SK-N-SH (cell line): ENCODE measurements around the gene SEC11A. TPM values are rescaled to one million over a fixed set of nuclear protein-coding genes. Genes with fewer than 3 reads are reported as not detected.

Experiments used
- CTCF ChIA-PET: fragments of 300-600, 350-600 bp; formaldehyde crosslinking; extraction: SDS; loops from one replicate; lab custom pipeline; 2021; lab: Yijun Ruan, JAX
- POLR2A ChIA-PET: fragments of 350-600 bp; sonication (Branson Sonifier 250); formaldehyde crosslinking; extraction: SDS; loops from one replicate; lab custom pipeline; 2020; ENCODE audit warnings: antibody characterized with exemption, inconsistent platforms; lab: Yijun Ruan, JAX
- DNase-seq: peaks from one replicate; pipeline ENCODE4 v3.0.0; 2012
- H2AFZ ChIP-seq: fragments of 200-600 bp; sonication (generic); 2 replicates; pipeline ENCODE4 v1.8.1; 2016; ENCODE audit warnings: antibody characterized with exemption, mild to moderate bottlenecking, low read depth
- H3F3A ChIP-seq: fragments of 200-600 bp; sonication (generic); replicated peaks from 2 replicates; pipeline ENCODE3; 2016; ENCODE audit warnings: antibody characterized with exemption, mild to moderate bottlenecking; ENCODE audit not compliant: insufficient read depth
- H3K27ac ChIP-seq, 2 experiments: fragments of 200-500 bp in 1 of 2; fragments of 200-600 bp in 1 of 2; sonication (Bioruptor generic) in 1 of 2; sonication (generic), shearing (Covaris generic) in 1 of 2; 2 replicates each; pipeline versions ENCODE4 v1.5.1 to v1.6.1; 2014 to 2016; ENCODE audit warnings: low read depth in 2 of 2, inconsistent platforms in 1 of 2, low read length in 1 of 2, mild to moderate bottlenecking in 1 of 2, mixed read lengths in 1 of 2
- H3K27me3 ChIP-seq: fragments of 200-600 bp; sonication (generic), shearing (Covaris generic); 2 replicates; pipeline ENCODE4 v1.6.1; 2016; ENCODE audit warnings: mixed run types; ENCODE audit not compliant: insufficient read depth
- H3K36me3 ChIP-seq, 2 experiments: fragments of 200-500 bp in 1 of 2; fragments of 200-600 bp in 1 of 2; sonication (Bioruptor generic) in 1 of 2; sonication (generic) in 1 of 2; replicated peaks in 1 of 2; 2 replicates each; pipeline versions ENCODE3 to v1.5.1; 2014 to 2016; ENCODE audit warnings: low read length in 1 of 2, mild to moderate bottlenecking in 1 of 2; ENCODE audit not compliant: insufficient read depth in 2 of 2, control insufficient read depth in 1 of 2
- H3K4me1 ChIP-seq, 2 experiments: fragments of 200-500 bp in 1 of 2; fragments of 200-600 bp in 1 of 2; sonication (Bioruptor generic) in 1 of 2; sonication (generic), shearing (Covaris generic) in 1 of 2; 2 replicates each; pipeline versions ENCODE4 v1.5.1 to v1.6.1; 2014 to 2016; ENCODE audit warnings: low read depth in 1 of 2, low read length in 1 of 2, mixed run types in 1 of 2; ENCODE audit not compliant: insufficient read depth in 2 of 2, control insufficient read depth in 1 of 2
- H3K4me2 ChIP-seq: fragments of 200-600 bp; sonication (generic), shearing (Covaris generic); 2 replicates; pipeline ENCODE4 v1.6.1; 2017; ENCODE audit warnings: mixed run types
- H3K4me3 ChIP-seq, 2 experiments: fragments of 200-500 bp in 1 of 2; fragments of 200-600 bp in 1 of 2; sonication (Bioruptor generic) in 1 of 2; sonication (generic), shearing (Covaris generic) in 1 of 2; 2 replicates each; pipeline versions ENCODE4 v1.5.1 to v1.8.1; 2014 to 2016; ENCODE audit warnings: low read depth in 2 of 2, inconsistent platforms in 1 of 2, low read length in 1 of 2, mild to moderate bottlenecking in 1 of 2, mixed read lengths in 1 of 2, moderate library complexity in 1 of 2
- H3K79me2 ChIP-seq: fragments of 200-600 bp; sonication (generic); 2 replicates; pipeline ENCODE4 v1.8.1; 2017; ENCODE audit warnings: mild to moderate bottlenecking; ENCODE audit not compliant: insufficient read depth
- H3K9ac ChIP-seq: fragments of 200-600 bp; sonication (generic); 2 replicates; pipeline ENCODE4 v1.6.1; 2017; ENCODE audit warnings: mixed run types
- H3K9me2 ChIP-seq: fragments of 200-600 bp; sonication (generic); 2 replicates; pipeline ENCODE4 v1.6.1; 2017; ENCODE audit warnings: mixed run types
- H3K9me3 ChIP-seq: fragments of 200-600 bp; sonication (generic); 2 replicates; pipeline ENCODE4 v1.6.1; 2017; ENCODE audit warnings: mixed run types, mild to moderate bottlenecking, moderate library complexity
- H4K20me1 ChIP-seq: fragments of 200-600 bp; sonication (generic); 2 replicates; pipeline ENCODE4 v1.6.1; 2017; ENCODE audit warnings: mild to moderate bottlenecking, mixed run types; ENCODE audit not compliant: insufficient read depth
- FOXM1 ChIP-seq: IDR thresholded peaks from 2 replicates; pipeline ENCODE4 v1.4.0; 2012; ENCODE audit warnings: low read depth, mild to moderate bottlenecking
- GABPA ChIP-seq: IDR thresholded peaks from 2 replicates; pipeline ENCODE4 v1.4.0; 2012; ENCODE audit warnings: low read depth, mild to moderate bottlenecking
- GATA2 ChIP-seq: sonication (generic); formaldehyde crosslinking; IDR thresholded peaks from 2 replicates; pipeline ENCODE4 v1.5.0; 2020; ENCODE audit warnings: mild to moderate bottlenecking, missing genetic modification reagents
- MAX ChIP-seq: IDR thresholded peaks from 2 replicates; pipeline ENCODE4 v1.4.0; 2012; ENCODE audit warnings: low read depth
- MXI1 ChIP-seq: IDR thresholded peaks from 2 replicates; pipeline ENCODE4 v1.6.1; 2012; ENCODE audit warnings: mild to moderate bottlenecking, low read depth, low read length, improper control_type of control experiment
- PBX3 ChIP-seq: IDR thresholded peaks from 2 replicates; pipeline ENCODE4; 2012
- RAD21 ChIP-seq: IDR thresholded peaks from 2 replicates; pipeline ENCODE4 v1.6.1; 2012; ENCODE audit warnings: mild to moderate bottlenecking, low read length
- RFX5 ChIP-seq: IDR thresholded peaks from 2 replicates; pipeline ENCODE4 v1.6.1; 2012; ENCODE audit warnings: mild to moderate bottlenecking, improper control_type of control experiment, low read length
- SIN3A ChIP-seq: IDR thresholded peaks from 2 replicates; pipeline ENCODE4 v1.6.1; 2012; ENCODE audit warnings: low read depth, mild to moderate bottlenecking, low read length, moderate library complexity, borderline replicate concordance
- SMC3 ChIP-seq: IDR thresholded peaks from 2 replicates; pipeline ENCODE4 v1.6.1; 2012; ENCODE audit warnings: low read depth, low read length, improper control_type of control experiment
- TAF1 ChIP-seq: IDR thresholded peaks from 2 replicates; pipeline ENCODE4 v1.6.1; 2012; ENCODE audit warnings: low read depth, mild to moderate bottlenecking, low read length, moderate library complexity, borderline replicate concordance
- YY1 ChIP-seq: IDR thresholded peaks from 2 replicates; pipeline ENCODE4 v1.4.0; 2012; ENCODE audit warnings: low read depth, mild to moderate bottlenecking
- WGBS: methylation state at CpG from one replicate; pipeline ENCODE4 v1.1.6; 2017; ENCODE audit warnings: low lambda C conversion rate; 5-methylcytosine and 5-hydroxymethylcytosine counted together
- polyA plus RNA-seq, 3 experiments: library from polyadenylated mRNA; depleted of rRNA; stranded (reverse); fragments of >200 nt; gene quantifications; 2 replicates each; pipeline ENCODE4 v1.2.3, GENCODE V29; 2012
- TF ChIP-seq, protein P1 (sequence below): IDR thresholded peaks from 2 replicates; pipeline ENCODE4 v1.6.1; 2012; ENCODE audit warnings: mild to moderate bottlenecking, low read depth, low read length, moderate library complexity

SEC11A gene
- polyA plus RNA-seq, 1 of the 3 experiments (the other 2 are of a cell fraction) = 107 TPM

DNA sequence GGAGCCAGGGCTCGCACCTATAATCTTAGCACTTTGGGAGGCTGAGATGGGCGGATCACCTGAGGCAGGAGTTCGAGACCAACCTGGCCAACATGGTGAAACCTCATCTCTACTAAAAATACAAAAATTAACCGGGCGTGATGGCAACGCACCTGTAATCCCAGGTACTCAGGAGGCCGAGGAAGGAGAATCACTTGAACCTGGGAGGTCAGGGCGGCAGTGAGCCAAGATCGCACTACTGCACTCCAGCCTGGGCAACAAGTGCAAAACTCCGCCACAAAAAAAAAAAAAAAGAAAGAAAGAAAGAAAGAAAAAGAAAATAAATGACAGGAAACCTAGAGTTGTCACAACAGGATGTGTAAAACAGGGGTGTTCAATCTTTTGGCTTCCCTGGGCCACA is 54.9 kb downstream of the SEC11A start:
- 96% methylated on average over 10 of the region's 10 CpGs for WGBS
- H3K9me3 ChIP-seq = no peaks in the 10 kb centered on the region
- TF ChIP-seq PBX3 = no peak
- TF ChIP-seq FOXM1 = no peak
- no peak for TF ChIP-seq YY1
- no peak for TF ChIP-seq TAF1
- TF ChIP-seq, protein P1, sequence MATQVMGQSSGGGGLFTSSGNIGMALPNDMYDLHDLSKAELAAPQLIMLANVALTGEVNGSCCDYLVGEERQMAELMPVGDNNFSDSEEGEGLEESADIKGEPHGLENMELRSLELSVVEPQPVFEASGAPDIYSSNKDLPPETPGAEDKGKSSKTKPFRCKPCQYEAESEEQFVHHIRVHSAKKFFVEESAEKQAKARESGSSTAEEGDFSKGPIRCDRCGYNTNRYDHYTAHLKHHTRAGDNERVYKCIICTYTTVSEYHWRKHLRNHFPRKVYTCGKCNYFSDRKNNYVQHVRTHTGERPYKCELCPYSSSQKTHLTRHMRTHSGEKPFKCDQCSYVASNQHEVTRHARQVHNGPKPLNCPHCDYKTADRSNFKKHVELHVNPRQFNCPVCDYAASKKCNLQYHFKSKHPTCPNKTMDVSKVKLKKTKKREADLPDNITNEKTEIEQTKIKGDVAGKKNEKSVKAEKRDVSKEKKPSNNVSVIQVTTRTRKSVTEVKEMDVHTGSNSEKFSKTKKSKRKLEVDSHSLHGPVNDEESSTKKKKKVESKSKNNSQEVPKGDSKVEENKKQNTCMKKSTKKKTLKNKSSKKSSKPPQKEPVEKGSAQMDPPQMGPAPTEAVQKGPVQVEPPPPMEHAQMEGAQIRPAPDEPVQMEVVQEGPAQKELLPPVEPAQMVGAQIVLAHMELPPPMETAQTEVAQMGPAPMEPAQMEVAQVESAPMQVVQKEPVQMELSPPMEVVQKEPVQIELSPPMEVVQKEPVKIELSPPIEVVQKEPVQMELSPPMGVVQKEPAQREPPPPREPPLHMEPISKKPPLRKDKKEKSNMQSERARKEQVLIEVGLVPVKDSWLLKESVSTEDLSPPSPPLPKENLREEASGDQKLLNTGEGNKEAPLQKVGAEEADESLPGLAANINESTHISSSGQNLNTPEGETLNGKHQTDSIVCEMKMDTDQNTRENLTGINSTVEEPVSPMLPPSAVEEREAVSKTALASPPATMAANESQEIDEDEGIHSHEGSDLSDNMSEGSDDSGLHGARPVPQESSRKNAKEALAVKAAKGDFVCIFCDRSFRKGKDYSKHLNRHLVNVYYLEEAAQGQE = no peak
- no peak for TF ChIP-seq RFX5
- TF ChIP-seq SMC3 = no peak
- TF ChIP-seq GATA2 (CRISPR knock-in tag) = no peak
- TF ChIP-seq MXI1 = no peak
- TF ChIP-seq GABPA = no peak
- no peak for TF ChIP-seq SIN3A
- no peak for TF ChIP-seq RAD21
- TF ChIP-seq MAX = no peak
- peaks cover 24% of the 10 kb centered on the region for H3F3A ChIP-seq
- no peaks in the 10 kb centered on the region for H3K27me3 ChIP-seq
- H3K4me1 ChIP-seq = peaks cover 0 to 12% of the 10 kb centered on the region in 2 experiments; a peak in 1 of 4 replicates
- POLR2A ChIA-PET = no interaction called here
- no peak overlapping the region for H3K4me2 ChIP-seq
- H3K36me3 ChIP-seq = peaks cover 16 to 40% of the 10 kb centered on the region in 2 experiments
- no peak overlapping the region for H2AFZ ChIP-seq
- DNase-seq = no peak
- H3K79me2 ChIP-seq = 0 out of 2 replicates have a peak, but pooled peaks cover 5% of the 10 kb centered on the region
- no peak overlapping the region for H3K27ac ChIP-seq
- H3K4me3 ChIP-seq = no peak overlapping the region
- no peaks in the 10 kb centered on the region for H3K9me2 ChIP-seq
- H3K9ac ChIP-seq = no peak overlapping the region
- H4K20me1 ChIP-seq = no peaks in the 10 kb centered on the region
- CTCF ChIA-PET = interaction anchor here (0.6 kb wide), 1 partner anchor 90 kb away, joined by 3 read pairs; no protein-coding TSS in a partner anchor
